Measurements from ENCODE around the gene UBD. TPM values are rescaled to one million over a fixed set of nuclear protein-coding genes. Genes with fewer than 3 reads are reported as not detected.

UBD gene
- under 1 TPM; 0.37 to 0.42 TPM for total RNA-seq

DNA sequence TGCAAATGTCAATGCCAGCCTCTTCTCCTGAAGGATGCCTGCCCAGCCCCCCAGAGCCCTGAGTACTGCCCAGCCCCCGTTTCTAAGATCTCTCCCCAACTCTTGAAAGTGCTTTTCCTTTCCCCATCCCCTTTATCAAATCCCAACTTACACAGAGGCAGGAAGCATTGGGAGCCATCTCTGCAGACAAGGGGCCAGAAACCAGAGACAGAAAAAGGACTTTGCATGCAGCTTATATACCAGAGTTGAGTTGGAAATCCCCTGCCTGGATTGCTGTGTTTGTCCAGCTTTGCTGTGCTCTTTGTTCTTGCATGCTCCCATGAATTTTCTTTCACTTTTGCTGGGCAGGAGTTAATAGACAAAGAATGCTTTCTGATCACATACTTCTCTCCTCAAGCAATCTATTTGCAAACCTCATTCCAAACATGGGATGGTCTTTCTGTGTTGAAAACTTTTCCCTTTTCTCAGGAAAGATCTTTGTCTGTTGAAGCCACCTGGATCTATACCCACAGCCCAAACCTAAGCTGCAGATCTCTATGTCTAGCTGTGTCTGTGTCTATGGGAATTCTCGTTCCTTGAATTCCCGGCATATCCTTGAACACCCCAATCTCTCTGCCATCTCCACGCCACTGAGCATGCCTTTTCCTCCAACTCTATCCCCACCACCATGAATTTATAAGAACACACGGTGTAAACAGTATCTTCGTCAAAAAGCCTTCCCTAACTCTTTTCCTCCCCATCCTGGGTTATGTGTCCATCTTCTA is at the start of gene UBD:
Gene UBD, minus strand, starts transcription at position 209 of the 764 bp plus-strand sequence. Its CDS starts 31 bp downstream, at position 178.
- Mint-ChIP-seq H3K27ac (no peak within 1 kb of the TSS), H3K27me3 (peaks cover 52% of the 10 kb centered on the region), H3K4me3 (no peak within 1 kb of the TSS), H3K36me3 (ENCODE audit: low read depth) (no peaks in the 10 kb centered on the region), H3K4me1 (no peaks in the 10 kb centered on the region), H3K9me3 (no peaks in the 10 kb centered on the region)
- no peak for DNase-seq
- ChIA-PET POLR2A (no interaction called here), CTCF (interaction anchor here (1.2 kb wide), 1 partner anchor 30 kb away, joined by 3 read pairs; no protein-coding TSS in a partner anchor)

DNA sequence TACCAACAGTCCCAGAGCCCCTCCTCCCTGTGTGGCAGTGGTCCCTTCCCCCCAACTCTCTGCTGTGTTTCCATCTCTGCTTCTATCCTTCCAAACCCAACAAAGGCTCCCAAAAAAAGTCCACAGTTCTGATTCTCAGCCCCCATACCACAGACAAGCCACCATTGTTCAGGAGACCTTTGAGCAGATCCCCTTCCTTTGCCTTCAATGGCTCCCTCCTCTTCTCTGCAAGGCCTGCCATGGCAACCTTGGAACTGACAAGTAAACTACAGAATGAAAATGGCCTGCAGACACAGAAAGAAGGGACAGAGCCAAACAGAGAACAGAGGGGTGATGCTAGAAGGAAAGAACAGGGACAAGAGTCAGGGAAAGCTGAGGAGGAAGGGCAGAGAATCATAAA is 48.6 kb upstream of the UBD start:
- no peak for DNase-seq
- Mint-ChIP-seq H3K36me3 (ENCODE audit: low read depth) (peaks cover 19% of the 10 kb centered on the region), H3K4me1 (no peaks in the 10 kb centered on the region), H3K4me3 (no peak overlapping the region), H3K9me3 (no peaks in the 10 kb centered on the region), H3K27ac (no peak overlapping the region), H3K27me3 (no peaks in the 10 kb centered on the region)
- CTCF ChIA-PET: no interaction called here
- POLR2A ChIA-PET: no interaction called here

GRCh38 chr6:29603930-29604329 is 44.4 kb upstream of the UBD start:
- no peaks in the 10 kb centered on the region for H3K4me1 Mint-ChIP-seq
- H3K9me3 Mint-ChIP-seq: no peaks in the 10 kb centered on the region
- no peak for DNase-seq
- H3K27ac Mint-ChIP-seq: no peak overlapping the region
- H3K4me3 Mint-ChIP-seq: no peak overlapping the region
- H3K36me3 Mint-ChIP-seq (ENCODE audit: low read depth): peaks cover 8% of the 10 kb centered on the region
- ChIA-PET POLR2A (interaction anchor here (0.6 kb wide), 1 partner anchor 14 kb away, joined by 3 read pairs; no protein-coding TSS in a partner anchor), CTCF (no interaction called here)
- H3K27me3 Mint-ChIP-seq: no peaks in the 10 kb centered on the region

- H3K27me3 Mint-ChIP-seq: no peaks in the 10 kb centered on the region
- peaks cover 7% of the 10 kb centered on the region for H3K36me3 Mint-ChIP-seq (ENCODE audit: low read depth)
- no peaks in the 10 kb centered on the region for H3K9me3 Mint-ChIP-seq
- H3K27ac Mint-ChIP-seq: no peak overlapping the region
- POLR2A ChIA-PET: no interaction called here
- CTCF ChIA-PET: interaction anchor here (1.4 kb wide), 1 partner anchor 11 kb away, joined by 5 read pairs; no protein-coding TSS in a partner anchor
- no peak overlapping the region for H3K4me3 Mint-ChIP-seq
- H3K4me1 Mint-ChIP-seq: no peaks in the 10 kb centered on the region
- no peak for DNase-seq
These were observed 43.9 kb upstream of the UBD start for GRCh38 chr6:29603456-29603855.

GRCh38 chr6:29602564-29603361 is 43.2 kb upstream of the UBD start:
- H3K27ac Mint-ChIP-seq: no peak overlapping the region
- H3K4me3 Mint-ChIP-seq: no peak overlapping the region

DNA sequence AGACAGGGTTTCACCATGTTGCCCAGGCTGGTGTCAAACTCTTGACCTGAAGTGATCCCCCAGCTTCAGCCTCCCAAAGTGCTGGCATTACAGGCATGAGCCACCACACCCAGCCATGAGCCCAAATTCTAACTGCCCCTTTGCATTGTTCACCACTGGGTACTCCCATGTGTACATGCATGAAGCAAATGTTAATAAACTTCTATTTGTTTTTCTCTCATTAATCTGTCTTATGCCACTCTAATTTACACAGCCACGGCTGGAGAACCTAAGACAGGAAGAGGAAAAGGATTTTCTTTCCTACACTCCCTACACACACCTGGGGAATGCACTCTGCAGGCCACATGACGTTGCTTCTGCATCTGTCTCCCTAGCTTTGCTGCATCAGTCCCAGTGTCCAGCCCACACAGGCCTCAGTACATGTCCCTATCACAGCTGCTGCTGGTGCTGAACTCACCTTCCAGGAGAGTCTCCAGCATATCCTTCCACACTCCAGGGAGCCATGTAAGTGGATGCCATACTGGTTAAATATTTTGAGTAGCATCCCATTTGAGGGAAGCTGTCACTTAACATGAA is 38.7 kb upstream of the UBD start:
- Mint-ChIP-seq H3K36me3 (ENCODE audit: low read depth) (no peaks in the 10 kb centered on the region), H3K27ac (no peak overlapping the region), H3K27me3 (peaks cover 2% of the 10 kb centered on the region), H3K9me3 (no peaks in the 10 kb centered on the region), H3K4me1 (no peaks in the 10 kb centered on the region), H3K4me3 (no peak overlapping the region)
- POLR2A ChIA-PET: no interaction called here
- CTCF ChIA-PET: no interaction called here
- DNase-seq: no peak

More at GRCh38 chr6:29602564-29603361, 43.2 kb upstream of the UBD start:
- Mint-ChIP-seq H3K36me3 (ENCODE audit: low read depth) (peaks cover 5% of the 10 kb centered on the region), H3K9me3 (no peaks in the 10 kb centered on the region), H3K27me3 (no peaks in the 10 kb centered on the region), H3K4me1 (no peaks in the 10 kb centered on the region)
- ChIA-PET CTCF (interaction anchor here (1.4 kb wide), 1 partner anchor 10 kb away, joined by 5 read pairs; no protein-coding TSS in a partner anchor), POLR2A (no interaction called here)
- peak; percentile 11 for DNase-seq

- Mint-ChIP-seq H3K4me1 (no peaks in the 10 kb centered on the region), H3K27ac (no peak overlapping the region), H3K36me3 (ENCODE audit: low read depth) (no peaks in the 10 kb centered on the region), H3K27me3 (peaks cover 2% of the 10 kb centered on the region), H3K9me3 (no peaks in the 10 kb centered on the region), H3K4me3 (no peak overlapping the region)
- ChIA-PET POLR2A (no interaction called here), CTCF (no interaction called here)
- DNase-seq: no peak
These were observed 37.7 kb upstream of the UBD start for GRCh38 chr6:29597184-29597583.

DNA sequence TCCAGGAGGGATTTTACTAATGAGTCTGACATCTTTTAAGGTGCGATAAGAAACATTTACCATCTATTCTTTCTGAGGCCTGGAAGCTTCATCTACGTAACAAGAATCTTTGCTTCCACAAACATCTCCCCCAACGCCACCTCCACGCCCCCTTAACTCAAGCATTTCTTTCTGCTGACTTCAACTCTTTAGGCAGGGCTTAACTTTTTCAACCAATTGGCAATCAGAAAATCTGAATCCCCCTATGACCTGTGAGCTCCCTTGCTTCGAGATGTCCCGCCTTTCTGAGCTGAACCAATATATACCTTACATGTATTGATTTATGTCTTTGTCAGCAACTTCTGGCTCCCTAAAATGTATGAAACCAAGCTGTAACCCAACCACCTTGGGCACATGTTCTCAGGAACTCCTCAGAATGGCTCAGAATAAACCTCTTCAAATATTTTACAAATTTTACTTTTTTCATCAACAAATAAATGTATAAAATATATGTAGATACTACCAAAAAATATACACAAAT is 36.9 kb upstream of the UBD start:
- no peaks in the 10 kb centered on the region for H3K9me3 Mint-ChIP-seq
- no peaks in the 10 kb centered on the region for H3K36me3 Mint-ChIP-seq (ENCODE audit: low read depth)
- H3K27me3 Mint-ChIP-seq: peaks cover 5% of the 10 kb centered on the region
- CTCF ChIA-PET: no interaction called here
- POLR2A ChIA-PET: no interaction called here
- H3K4me1 Mint-ChIP-seq: no peaks in the 10 kb centered on the region
- no peak for DNase-seq
- H3K4me3 Mint-ChIP-seq: no peak overlapping the region
- H3K27ac Mint-ChIP-seq: no peak overlapping the region

- H3K27ac Mint-ChIP-seq: no peak overlapping the region
- no peaks in the 10 kb centered on the region for H3K36me3 Mint-ChIP-seq (ENCODE audit: low read depth)
- CTCF ChIA-PET: interaction anchor here (1.6 kb wide), 1 partner anchor 10 kb away, joined by 5 read pairs; no protein-coding TSS in a partner anchor
- no peaks in the 10 kb centered on the region for H3K9me3 Mint-ChIP-seq
- POLR2A ChIA-PET: no interaction called here
- no peaks in the 10 kb centered on the region for H3K4me1 Mint-ChIP-seq
- no peak overlapping the region for H3K4me3 Mint-ChIP-seq
- no peak for DNase-seq
- peaks cover 16% of the 10 kb centered on the region for H3K27me3 Mint-ChIP-seq
These were observed 33.8 kb upstream of the UBD start for GRCh38 chr6:29593199-29593855.

DNA sequence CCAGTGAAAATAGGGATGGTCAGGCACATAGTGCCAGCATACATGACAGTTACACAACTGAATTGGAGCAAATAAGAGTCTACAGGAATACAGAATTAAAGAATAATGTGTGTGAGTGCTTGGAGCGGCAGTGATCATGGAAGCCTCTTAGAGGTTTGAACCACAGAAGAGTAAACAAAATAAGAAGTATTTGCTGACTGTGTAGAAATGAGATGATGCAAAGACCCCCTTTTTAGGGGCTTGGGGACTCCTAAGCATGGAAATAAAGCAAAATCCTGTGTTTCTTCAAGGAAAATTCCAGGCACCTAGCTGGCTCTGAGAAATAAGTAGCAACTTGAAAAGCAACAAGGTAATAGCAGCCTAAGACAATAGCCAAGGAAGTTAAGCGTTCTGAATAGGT is 32.1 kb upstream of the UBD start:
- Mint-ChIP-seq H3K27me3 (peaks cover 21% of the 10 kb centered on the region), H3K27ac (no peak overlapping the region), H3K9me3 (no peaks in the 10 kb centered on the region), H3K4me1 (no peaks in the 10 kb centered on the region), H3K36me3 (ENCODE audit: low read depth) (no peaks in the 10 kb centered on the region), H3K4me3 (no peak overlapping the region)
- DNase-seq: no peak
- ChIA-PET CTCF (interaction anchor here (1.6 kb wide), 1 partner anchor 11 kb away, joined by 5 read pairs; no protein-coding TSS in a partner anchor), POLR2A (no interaction called here)

DNA sequence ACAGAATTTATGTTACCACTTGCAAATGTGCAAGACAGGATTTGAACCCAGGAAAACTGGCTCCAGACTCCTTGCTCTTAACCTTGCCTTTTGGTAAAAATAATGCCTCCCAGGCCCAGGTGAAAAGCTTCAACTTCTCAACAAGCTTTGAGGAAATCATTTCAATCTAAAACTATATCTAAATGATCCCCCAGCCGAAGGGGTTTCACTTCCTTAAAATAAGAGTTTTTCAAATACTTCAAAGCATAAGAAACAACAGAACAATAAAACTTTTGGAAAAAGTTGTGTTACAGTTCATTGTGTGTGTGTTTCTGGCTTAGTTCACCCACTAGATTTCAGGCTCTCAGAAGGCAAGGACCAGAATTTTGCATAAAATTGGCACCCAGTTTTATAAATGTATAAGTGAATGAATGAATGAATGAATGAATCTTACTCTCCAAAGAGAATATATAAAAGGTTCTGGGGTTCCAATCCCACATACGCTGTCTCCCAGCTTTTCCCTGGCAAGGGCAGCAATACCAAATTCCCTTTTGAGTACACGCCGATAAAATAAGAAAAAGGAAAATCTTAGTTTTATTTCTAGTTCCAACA is 30.8 kb upstream of the UBD start:
- Mint-ChIP-seq H3K36me3 (ENCODE audit: low read depth) (no peaks in the 10 kb centered on the region), H3K27ac (no peak overlapping the region), H3K27me3 (peaks cover 26% of the 10 kb centered on the region), H3K4me3 (no peak overlapping the region), H3K4me1 (no peaks in the 10 kb centered on the region), H3K9me3 (no peaks in the 10 kb centered on the region)
- CTCF ChIA-PET: interaction anchor here (1.3 kb wide), 1 partner anchor 31 kb away, joined by 3 read pairs; the partner anchor contains the start of gene UBD
- DNase-seq: no peak
- POLR2A ChIA-PET: interaction anchor here (0.6 kb wide), 1 partner anchor 14 kb away, joined by 3 read pairs; no protein-coding TSS in a partner anchor

- Mint-ChIP-seq H3K9me3 (no peaks in the 10 kb centered on the region), H3K27ac (no peak overlapping the region), H3K36me3 (ENCODE audit: low read depth) (no peaks in the 10 kb centered on the region), H3K4me1 (no peaks in the 10 kb centered on the region), H3K27me3 (peaks cover 26% of the 10 kb centered on the region), H3K4me3 (no peak overlapping the region)
- DNase-seq: peak; percentile 61
- ChIA-PET CTCF (interaction anchor here (1.3 kb wide), 1 partner anchor 31 kb away, joined by 3 read pairs; the partner anchor contains the start of gene UBD), POLR2A (no interaction called here)
These were observed 30.0 kb upstream of the UBD start for GRCh38 chr6:29589423-29590048.

Data from activated CD4-positive, alpha-beta T cell treated with anti-CD3 and anti-CD28 coated beads, Interleukin-2, amount 10 ng/mL, durations not matched to agents 7 days and 5 days (primary cell).